ENCODE results near the gene ADAMTS13.

Gene ADAMTS13

DNA sequence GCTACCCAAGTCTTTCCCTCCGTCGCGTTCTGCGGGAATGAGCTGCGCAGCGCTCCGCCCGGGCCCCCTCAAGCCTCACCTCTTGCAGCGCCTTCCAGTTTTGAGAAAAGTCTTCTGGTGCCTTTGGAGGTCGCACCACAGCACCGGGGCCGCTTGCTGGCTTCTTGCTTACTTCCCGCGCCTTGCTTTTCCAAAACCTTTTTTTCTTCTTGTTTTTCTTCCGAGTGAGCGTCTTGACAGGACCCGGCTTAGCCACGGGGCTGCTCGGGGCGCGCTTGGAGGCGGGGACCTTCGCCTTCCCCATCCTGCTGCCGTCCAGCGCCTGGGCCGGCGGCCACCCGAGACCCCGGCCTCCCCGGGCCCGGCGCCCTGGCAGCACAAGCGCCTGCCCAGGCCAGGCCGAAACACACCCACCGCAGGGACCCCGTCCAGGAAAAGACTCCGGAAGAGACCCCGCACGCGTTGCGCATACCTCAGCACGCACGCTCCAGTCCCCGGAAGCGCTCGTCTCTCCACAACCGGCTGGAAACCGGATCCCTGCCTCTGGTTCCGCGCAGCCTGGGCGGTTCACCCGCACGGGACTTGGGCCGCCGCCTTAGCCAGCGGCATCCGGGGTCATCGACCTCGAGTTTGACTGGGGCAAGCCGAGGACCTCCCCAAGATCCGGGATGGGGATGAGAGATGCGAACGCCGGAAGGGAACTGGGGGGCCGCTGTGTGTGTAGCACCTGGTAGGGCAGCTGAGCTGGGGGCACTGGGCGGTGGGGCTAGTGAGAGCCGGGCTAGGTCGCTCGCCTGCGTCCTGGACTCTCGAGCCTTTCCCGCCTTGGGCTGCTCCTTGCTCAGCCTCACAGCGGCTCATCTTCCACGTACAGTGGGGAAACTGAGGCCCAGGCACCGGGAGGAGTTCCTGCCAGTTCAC is 4.4 kb upstream of the ADAMTS13 start, which contains the start of gene REXO4:
Gene REXO4 (minus strand): TSS at position 470 of the 921 bp plus-strand sequence. CDS start 166 bp downstream, at position 304.
- DNase-seq (ENCODE audit: low read depth, low spot score): peak; percentile 89
- peak within 1 kb of the TSS; percentile 92 for H3K4me3 ChIP-seq (ENCODE audit: low read length)

DNA sequence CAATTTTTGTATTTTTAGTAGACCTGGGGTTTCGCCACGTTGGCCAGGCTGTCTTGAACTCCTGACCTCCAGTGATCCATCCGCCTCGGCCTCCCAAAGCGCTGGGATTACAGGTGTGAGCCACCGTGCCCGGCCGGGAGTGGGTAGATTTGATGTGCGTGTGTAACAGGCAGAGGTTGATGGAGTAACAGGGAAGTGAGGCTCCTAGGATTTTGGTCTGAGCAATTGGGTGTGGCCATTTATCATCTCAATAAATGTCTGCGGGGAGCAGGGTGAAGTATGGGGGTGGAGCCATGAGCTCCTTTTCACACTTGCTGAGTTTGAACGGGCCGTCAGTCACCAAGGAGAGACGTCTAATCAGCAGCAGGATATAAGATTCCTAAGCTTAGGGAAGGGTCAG is 3.2 kb upstream of the ADAMTS13 start:
- DNase-seq (ENCODE audit: low read depth, low spot score): no peak
- H3K4me3 ChIP-seq (ENCODE audit: low read length): peak overlapping the region; percentile 92

DNA sequence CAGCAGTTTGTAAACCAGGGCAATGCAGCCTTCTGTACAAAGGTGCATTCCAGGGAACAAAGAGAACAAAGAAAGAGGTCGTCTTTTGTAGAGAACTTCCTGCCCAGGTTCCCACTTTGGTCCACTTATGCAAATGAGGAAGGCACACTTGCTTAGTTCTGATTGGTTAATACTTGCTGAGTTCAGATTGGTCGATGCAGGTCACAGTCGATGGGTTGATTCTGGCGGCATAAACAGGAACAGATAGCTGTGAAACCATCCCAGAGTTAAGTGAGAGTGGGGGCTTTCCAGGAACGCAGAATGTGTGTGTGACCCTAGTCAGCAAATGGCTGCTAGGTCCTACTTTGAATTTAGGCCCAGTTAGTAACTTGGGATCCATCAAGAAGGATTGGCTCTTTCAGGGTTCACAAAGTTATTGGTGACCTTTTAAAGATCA is 1.8 kb upstream of the ADAMTS13 start:
- H3K4me3 ChIP-seq (ENCODE audit: low read length): no peak overlapping the region
- peak; percentile 47 for DNase-seq (ENCODE audit: low read depth, low spot score)

DNA sequence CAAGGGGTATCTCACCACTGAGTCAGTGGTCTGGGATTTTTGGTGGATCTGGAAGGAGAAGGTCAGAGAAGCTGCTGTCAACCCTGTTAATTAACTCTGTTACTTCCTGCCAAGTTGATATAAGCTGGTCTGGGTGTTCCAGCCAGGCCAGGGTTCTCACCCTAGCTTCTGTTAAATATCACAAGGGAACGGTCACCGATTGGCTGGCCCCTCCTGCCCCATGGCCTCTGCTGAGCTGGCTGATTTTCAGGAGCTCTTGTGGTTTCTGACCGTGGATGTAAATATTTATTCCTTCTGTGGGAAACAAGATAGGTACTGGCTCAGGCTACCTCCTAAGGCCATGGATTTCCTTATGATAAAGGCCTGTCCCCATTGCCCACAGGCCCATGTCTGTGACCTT is 1.0 kb downstream of the ADAMTS13 start:
- no peak overlapping the region for H3K4me3 ChIP-seq (ENCODE audit: low read length)
- no peak for DNase-seq (ENCODE audit: low read depth, low spot score)

DNA sequence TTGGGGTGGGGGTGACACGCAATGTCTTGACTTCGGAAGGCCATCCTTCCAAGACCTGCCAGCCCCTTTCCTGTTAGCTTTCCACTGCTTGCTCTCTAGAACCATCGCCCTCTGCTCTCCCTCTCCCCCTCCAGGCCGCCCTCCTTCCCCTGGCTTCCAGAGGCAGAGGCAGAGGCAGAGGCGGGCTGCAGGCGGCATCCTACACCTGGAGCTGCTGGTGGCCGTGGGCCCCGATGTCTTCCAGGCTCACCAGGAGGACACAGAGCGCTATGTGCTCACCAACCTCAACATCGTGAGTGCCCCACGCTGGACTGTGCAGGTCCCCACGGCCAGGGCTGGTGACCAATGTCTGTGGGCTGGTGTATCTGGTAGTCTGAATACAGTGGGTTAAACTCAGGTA is 2.0 kb downstream of the ADAMTS13 start:
- no peak overlapping the region for H3K4me3 ChIP-seq (ENCODE audit: low read length)
- no peak for DNase-seq (ENCODE audit: low read depth, low spot score)

DNA sequence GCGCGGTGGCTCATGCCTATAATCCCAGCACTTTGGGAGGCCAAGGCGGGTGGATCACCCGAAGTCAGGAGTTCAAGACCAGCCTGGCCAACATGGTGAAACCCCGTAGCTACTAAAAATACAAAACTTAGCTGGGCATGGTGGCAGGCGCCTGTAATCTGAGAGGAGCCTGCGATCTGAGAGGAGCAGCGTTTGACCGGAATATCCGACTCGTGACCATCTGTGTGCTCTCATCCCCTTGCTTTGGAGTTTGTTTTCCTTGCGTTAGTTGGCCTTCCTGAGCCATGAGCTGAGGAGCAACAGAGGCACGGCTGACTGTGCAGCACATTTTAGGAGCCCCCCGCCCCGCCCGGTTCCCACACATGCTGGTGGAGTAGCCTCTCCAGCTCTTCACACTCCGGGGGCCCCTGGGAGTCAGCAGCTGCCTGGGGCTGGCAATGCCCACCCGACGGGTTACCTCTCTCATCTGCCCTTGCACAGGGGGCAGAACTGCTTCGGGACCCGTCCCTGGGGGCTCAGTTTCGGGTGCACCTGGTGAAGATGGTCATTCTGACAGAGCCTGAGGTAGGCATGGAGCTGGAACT is 3.0 kb downstream of the ADAMTS13 start:
- no peak overlapping the region for H3K4me3 ChIP-seq (ENCODE audit: low read length)
- DNase-seq (ENCODE audit: low read depth, low spot score): no peak

DNA sequence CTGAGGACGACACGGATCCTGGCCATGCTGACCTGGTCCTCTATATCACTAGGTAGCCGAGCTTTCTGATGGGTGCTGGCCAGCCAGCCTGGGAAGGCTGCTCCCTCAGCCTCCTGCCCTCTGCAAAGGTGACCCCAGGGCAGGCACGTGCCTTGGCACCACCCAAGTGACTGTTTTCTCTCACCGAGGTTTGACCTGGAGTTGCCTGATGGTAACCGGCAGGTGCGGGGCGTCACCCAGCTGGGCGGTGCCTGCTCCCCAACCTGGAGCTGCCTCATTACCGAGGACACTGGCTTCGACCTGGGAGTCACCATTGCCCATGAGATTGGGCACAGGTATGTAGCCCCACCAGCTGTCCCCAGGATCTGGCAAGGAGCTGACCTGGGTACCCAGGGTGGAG is 3.8 kb downstream of the ADAMTS13 start:
- H3K4me3 ChIP-seq (ENCODE audit: low read length): no peak overlapping the region
- DNase-seq (ENCODE audit: low read depth, low spot score): no peak

DNA sequence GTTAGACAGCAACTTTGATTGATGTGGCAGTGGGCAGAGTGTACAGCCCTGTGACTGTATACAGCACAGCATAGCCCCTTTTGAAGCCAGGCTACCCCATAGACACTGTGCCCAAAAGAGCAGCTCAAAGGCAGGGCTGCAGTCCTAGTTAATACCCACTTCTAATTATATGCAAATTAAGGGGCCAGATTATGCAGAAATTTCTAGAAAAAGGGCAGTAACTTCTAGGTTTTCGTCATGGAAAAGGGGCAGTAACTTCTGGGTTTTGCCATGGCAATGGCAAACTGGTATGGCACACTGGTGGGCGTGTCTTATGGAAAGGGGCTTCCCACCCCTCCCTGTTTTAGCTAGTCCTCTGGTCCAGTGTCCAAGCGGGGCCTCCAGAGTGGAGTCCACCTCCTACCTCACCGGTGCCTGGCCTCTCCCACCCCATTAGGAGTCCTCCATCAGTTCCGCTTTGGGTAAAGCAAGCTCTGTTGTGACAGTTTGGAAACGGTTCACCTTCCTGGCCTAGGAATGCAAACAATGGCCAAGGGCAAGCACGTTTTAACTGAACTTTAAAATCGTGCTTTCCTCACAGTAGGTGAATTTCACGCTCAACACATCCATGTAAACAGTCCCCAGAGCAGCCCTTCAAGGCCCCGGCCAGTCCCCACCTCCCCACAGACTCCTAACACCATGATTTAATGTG is 5.6 kb downstream of the ADAMTS13 start:
- no peak for DNase-seq (ENCODE audit: low read depth, low spot score)
- no peak overlapping the region for H3K4me3 ChIP-seq (ENCODE audit: low read length)

DNA sequence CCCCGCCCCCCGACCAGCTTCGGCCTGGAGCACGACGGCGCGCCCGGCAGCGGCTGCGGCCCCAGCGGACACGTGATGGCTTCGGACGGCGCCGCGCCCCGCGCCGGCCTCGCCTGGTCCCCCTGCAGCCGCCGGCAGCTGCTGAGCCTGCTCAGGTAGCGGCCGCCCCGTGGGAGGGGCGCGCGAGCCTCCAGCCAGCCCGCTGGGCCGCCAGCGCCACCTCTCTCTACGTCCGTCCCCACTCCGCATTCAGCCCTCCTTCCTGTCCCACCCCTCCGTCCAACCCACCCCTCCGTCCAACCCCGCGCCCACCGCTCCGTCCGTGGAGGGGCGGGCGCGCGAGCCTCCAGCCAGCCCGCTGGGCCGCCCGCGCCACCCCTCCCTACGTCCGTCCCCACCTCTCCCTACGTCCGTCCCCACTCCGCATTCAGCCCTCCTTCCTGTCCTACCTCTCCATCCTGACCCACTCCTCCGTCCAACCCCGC is 6.5 kb downstream of the ADAMTS13 start:
- DNase-seq (ENCODE audit: low read depth, low spot score): no peak
- no peak overlapping the region for H3K4me3 ChIP-seq (ENCODE audit: low read length)

DNA sequence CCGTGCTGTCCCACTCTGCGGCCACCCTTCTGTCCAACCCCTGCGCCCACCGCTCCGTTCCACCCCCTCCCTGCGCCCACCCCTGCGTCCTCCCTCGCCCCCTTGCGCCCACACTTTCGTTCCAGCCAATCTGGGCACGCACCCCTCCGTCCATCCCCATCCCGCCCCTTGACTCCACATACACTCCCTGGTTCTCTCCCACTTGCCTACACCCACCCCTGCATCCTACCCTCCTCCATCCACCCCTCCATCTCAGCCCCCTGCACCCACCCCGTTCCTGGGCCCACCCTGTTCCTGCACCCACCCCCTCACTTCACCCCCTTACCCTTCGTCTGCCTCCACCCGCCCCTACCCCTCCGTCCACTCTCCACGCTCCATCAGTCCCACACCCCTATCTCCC is 7.0 kb downstream of the ADAMTS13 start:
- no peak for DNase-seq (ENCODE audit: low read depth, low spot score)
- H3K4me3 ChIP-seq (ENCODE audit: low read length): no peak overlapping the region

DNA sequence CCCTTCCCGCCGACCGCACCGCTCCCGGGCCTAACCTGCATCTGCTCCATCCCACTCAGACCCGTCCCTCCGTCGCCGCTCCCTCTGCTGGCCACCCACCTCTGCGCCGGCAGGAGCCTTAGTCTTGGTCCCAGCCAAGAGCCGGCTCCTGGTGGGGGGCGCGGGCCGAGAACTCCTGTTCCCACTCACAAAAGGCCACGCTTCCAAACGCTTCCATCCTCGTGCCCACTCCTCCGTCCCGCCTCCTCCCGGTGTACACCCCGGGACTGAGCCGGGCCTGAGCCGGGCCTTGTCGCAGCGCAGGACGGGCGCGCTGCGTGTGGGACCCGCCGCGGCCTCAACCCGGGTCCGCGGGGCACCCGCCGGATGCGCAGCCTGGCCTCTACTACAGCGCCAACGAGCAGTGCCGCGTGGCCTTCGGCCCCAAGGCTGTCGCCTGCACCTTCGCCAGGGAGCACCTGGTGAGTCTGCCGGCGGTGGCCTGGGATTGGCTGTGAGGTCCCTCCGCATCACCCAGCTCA is 7.5 kb downstream of the ADAMTS13 start:
- no peak for DNase-seq (ENCODE audit: low read depth, low spot score)
- H3K4me3 ChIP-seq (ENCODE audit: low read length): no peak overlapping the region

DNA sequence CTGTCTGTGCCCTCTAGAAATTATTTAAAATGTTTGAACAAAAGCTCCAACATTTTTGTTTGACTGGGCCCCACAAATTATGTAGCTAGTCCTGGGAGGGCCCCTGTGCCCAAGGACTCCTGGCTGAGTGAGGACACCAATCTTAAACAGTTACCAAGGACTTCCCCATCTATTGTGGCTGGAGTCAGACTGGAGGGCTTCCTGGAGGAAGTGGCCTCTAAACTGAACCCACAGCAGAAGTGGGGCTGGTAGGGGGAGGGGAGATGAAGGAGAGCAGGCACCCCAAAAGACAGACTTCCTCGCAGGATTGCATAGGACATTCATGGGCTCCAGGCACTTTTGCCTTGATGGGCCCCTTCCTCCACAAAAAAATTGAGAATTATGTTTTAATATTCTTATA is 8.1 kb downstream of the ADAMTS13 start:
- no peak for DNase-seq (ENCODE audit: low read depth, low spot score)
- H3K4me3 ChIP-seq (ENCODE audit: low read length): no peak overlapping the region

DNA sequence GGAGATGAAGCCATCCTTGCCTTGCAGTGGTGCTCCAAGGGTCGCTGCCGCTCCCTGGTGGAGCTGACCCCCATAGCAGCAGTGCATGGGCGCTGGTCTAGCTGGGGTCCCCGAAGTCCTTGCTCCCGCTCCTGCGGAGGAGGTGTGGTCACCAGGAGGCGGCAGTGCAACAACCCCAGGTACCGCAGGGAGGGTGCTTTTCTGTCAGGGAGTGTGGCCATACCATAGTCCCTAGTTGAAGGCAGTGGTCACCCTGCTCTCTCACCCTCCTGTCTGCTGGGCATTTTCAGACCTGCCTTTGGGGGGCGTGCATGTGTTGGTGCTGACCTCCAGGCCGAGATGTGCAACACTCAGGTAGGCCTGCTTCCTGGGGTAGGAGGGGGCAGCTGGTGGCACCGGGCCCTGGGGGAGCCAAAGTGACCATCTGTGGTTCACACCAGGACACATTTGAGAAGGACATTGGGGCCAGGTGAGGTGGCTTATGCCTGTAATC is 11.2 kb downstream of the ADAMTS13 start:
- no peak for DNase-seq (ENCODE audit: low read depth, low spot score)
- no peak overlapping the region for H3K4me3 ChIP-seq (ENCODE audit: low read length)

DNA sequence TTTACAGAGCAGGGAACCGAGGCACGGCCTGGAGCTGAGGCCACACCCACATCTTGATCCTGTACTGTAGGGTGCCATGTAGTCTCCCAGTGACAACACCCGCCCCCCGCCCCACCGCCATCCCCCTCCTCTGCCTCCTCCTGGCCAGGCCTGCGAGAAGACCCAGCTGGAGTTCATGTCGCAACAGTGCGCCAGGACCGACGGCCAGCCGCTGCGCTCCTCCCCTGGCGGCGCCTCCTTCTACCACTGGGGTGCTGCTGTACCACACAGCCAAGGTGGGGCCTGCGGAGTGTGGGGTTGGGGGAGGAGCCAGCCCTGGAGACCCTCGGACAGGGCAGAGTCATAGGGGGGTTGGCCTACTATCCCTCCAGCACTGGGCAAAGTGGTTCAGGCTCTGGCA is 14.5 kb downstream of the ADAMTS13 start:
- no peak for DNase-seq (ENCODE audit: low read depth, low spot score)
- H3K4me3 ChIP-seq (ENCODE audit: low read length): no peak overlapping the region

DNA sequence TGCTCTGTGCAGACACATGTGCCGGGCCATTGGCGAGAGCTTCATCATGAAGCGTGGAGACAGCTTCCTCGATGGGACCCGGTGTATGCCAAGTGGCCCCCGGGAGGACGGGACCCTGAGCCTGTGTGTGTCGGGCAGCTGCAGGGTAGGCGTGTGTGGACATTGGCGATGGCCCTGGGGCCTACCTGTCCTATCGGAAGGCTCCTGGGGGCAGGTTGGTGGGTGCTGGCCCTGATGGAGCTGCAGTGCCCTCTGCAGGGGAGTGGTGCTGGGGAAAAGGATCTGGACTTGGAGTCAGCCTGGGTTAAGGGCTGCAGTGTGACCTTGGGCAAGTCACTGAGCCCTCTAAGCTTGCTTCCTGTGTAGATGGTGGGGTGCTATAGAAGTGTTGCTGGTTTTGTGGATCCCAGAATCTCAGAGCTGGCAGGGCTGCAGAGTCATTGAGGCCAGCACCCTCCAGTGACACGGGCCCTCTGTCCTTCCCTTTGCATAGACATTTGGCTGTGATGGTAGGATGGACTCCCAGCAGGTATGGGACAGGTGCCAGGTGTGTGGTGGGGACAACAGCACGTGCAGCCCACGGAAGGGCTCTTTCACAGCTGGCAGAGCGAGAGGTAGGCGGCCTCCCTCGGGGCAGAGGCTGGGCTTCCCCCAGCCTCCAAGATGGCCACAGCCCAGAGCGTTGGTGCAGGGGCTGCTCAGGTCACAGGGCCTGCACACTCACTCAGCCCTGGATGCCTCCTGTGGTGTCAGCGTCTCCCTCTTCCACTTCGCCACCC is 15.8 kb downstream of the ADAMTS13 start:
- no peak overlapping the region for H3K4me3 ChIP-seq (ENCODE audit: low read length)
- DNase-seq (ENCODE audit: low read depth, low spot score): no peak

DNA sequence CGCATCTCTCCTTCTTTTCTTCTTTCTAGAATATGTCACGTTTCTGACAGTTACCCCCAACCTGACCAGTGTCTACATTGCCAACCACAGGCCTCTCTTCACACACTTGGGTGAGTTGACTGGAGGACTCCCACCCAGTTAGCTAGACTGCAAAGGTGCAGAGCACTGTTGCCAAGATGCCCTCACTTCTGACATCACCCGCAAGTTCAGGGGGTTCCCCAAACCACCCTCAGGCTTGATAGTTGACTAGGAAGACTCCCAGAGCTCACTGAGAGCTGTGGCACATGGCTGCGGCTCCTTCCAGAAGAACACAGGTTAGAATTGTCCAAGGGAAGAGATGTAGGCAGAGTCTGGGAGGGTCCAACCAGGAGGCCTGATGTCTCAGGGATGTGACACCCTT is 17.2 kb downstream of the ADAMTS13 start:
- H3K4me3 ChIP-seq (ENCODE audit: low read length): no peak overlapping the region
- no peak for DNase-seq (ENCODE audit: low read depth, low spot score)

DNA sequence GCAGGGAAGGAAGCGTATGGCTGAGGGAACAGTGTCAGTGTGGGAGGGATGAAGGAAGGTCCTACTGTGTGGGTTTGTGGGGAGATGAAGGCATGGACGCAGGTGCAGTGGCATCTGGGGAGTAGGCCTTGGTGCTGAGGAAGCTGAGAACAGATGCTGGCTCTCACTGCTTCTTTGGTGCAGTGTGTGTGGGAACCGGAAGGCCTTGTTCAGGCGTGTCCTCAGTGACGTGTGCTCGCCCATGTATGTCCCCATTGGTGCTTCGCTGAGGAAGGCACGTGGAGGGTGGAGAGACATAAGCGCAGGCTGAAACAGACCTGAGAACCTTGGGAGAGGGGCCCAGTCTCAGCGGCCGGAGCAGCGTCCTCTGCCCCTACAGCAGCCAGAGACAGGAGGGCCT is 18.7 kb downstream of the ADAMTS13 start:
- H3K4me3 ChIP-seq (ENCODE audit: low read length): no peak overlapping the region
- no peak for DNase-seq (ENCODE audit: low read depth, low spot score)

DNA sequence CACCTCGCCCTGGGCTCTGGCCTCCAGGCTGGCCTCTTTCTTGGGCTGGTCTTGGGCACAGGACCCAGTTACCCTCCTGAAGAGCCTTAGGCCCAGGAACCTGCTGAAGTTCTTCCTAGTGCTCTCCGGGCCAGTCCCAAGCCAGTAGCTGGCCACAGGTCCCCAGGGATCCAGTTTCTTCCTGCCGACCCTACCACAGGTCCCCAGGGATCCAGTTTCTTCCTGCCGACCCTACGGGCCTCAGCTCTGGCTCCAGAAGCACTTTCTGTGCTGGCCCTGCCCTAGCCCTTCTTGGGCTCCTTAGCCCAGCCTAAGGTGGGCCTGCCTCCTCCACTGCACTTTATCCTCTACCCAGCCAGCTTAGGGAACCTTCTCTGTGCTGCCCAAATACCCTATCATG is 19.4 kb downstream of the ADAMTS13 start:
- no peak for DNase-seq (ENCODE audit: low read depth, low spot score)
- no peak overlapping the region for H3K4me3 ChIP-seq (ENCODE audit: low read length)

DNA sequence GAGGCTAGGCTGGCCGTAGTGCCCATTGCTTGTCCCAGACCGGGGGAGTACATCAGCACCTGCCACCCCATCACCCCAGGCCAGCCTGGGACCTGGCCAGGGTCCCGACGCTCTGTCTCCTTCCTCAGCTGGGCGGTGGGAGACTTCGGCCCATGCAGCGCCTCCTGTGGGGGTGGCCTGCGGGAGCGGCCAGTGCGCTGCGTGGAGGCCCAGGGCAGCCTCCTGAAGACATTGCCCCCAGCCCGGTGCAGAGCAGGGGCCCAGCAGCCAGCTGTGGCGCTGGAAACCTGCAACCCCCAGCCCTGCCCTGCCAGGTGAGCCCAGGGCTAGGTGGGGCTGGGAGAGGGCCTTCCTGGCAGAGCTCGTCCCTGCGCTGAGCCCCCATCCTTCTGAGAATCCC is 21.1 kb downstream of the ADAMTS13 start:
- no peak overlapping the region for H3K4me3 ChIP-seq (ENCODE audit: low read length)
- DNase-seq (ENCODE audit: low read depth, low spot score): no peak

Data from Jurkat, Clone E6-1 (cell line).